ENCODE results near the gene ATOH8. TPM values are rescaled to one million over a fixed set of nuclear protein-coding genes. Genes with fewer than 3 reads are reported as not detected.

ATOH8 gene
- total RNA-seq, 1 donor from 2014 or later: 44.9 TPM

- no peak for DNase-seq
- Histone ChIP-seq H3K4me1 (peaks cover 71% of the 10 kb centered on the region), H3K27me3 (ENCODE audit: low read depth) (no peaks in the 10 kb centered on the region), H3K27ac (peak overlapping the region; percentile 91), H3K4me3 (no peak overlapping the region), H3K9me3 (no peaks in the 10 kb centered on the region), H3K36me3 (no peaks in the 10 kb centered on the region)
- no peak for ATAC-seq
- no peak for TF ChIP-seq CTCF (IDR thresholded peaks at IDR 0.05)
- intact Hi-C loops (cut with DNase I): no loop called here
Measured at GRCh38 chr2:85740193-85740592, 13.6 kb upstream of the ATOH8 start.

- H3K36me3 ChIP-seq: no peaks in the 10 kb centered on the region
- no peaks in the 10 kb centered on the region for H3K9me3 ChIP-seq
- intact Hi-C loops (cut with DNase I): no loop called here
- H3K27me3 ChIP-seq (ENCODE audit: low read depth): no peaks in the 10 kb centered on the region
- H3K27ac ChIP-seq: peak overlapping the region; percentile 91
- H3K4me1 ChIP-seq: peaks cover 73% of the 10 kb centered on the region
- DNase-seq: no peak
- TF ChIP-seq CTCF (IDR thresholded peaks at IDR 0.05): no peak
- ATAC-seq: peak; percentile 1 to 6
- H3K4me3 ChIP-seq: no peak overlapping the region
Measured at GRCh38 chr2:85741211-85741832, 12.5 kb upstream of the ATOH8 start.

- Histone ChIP-seq H3K27ac (peak overlapping the region; percentile 91), H3K9me3 (no peaks in the 10 kb centered on the region), H3K36me3 (no peaks in the 10 kb centered on the region), H3K4me1 (peaks cover 70% of the 10 kb centered on the region), H3K4me3 (no peak overlapping the region), H3K27me3 (ENCODE audit: low read depth) (no peaks in the 10 kb centered on the region)
- ATAC-seq: peak; percentile 89 to 92
- intact Hi-C loops (cut with DNase I): no loop called here
- no peak for TF ChIP-seq CTCF (IDR thresholded peaks at IDR 0.05)
- DNase-seq: peak; percentile 89
Measured at GRCh38 chr2:85741833-85742455, 11.8 kb upstream of the ATOH8 start.

- Histone ChIP-seq H3K27ac (peak overlapping the region; percentile 82), H3K36me3 (no peaks in the 10 kb centered on the region), H3K4me1 (peaks cover 67% of the 10 kb centered on the region), H3K27me3 (ENCODE audit: low read depth) (no peaks in the 10 kb centered on the region), H3K4me3 (no peak overlapping the region), H3K9me3 (no peaks in the 10 kb centered on the region)
- TF ChIP-seq CTCF (IDR thresholded peaks at IDR 0.05): no peak
- intact Hi-C loops (cut with DNase I): no loop called here
- no peak for DNase-seq
- peak in 1 of 2 donors; percentile 56 for ATAC-seq
Measured at GRCh38 chr2:85743304-85743978, 10.3 kb upstream of the ATOH8 start.

- Histone ChIP-seq H3K9me3 (no peaks in the 10 kb centered on the region), H3K4me3 (no peak overlapping the region), H3K27ac (peak overlapping the region; percentile 56), H3K27me3 (ENCODE audit: low read depth) (no peaks in the 10 kb centered on the region), H3K36me3 (no peaks in the 10 kb centered on the region), H3K4me1 (peaks cover 73% of the 10 kb centered on the region)
- no peak for ATAC-seq
- intact Hi-C loops (cut with DNase I): no loop called here
- TF ChIP-seq CTCF (IDR thresholded peaks at IDR 0.05): no peak
- no peak for DNase-seq
Measured at GRCh38 chr2:85744055-85744454, 9.7 kb upstream of the ATOH8 start.
